Heart left ventricle (tissue), 13 donors: Measurements from ENCODE around the gene SH3PXD2A.

Experiments used
- CTCF ChIP-seq, 12 donors: fragments of 200-600 bp; sonication (generic) in 4 of 12; IDR thresholded peaks; one replicate each; pipeline versions ENCODE4 v1.5.0 to v1.8.0; 2018 to 2022; ENCODE audit warnings: antibody characterized with exemption in 12 of 12, mild to moderate bottlenecking in 5 of 12
- POLR2A ChIP-seq, 2 donors: fragments of 450-650 bp; IDR thresholded peaks; one replicate each; pipeline ENCODE4 v1.6.1; 2017; ENCODE audit warnings: antibody characterized with exemption in 2 of 2, mild to moderate bottlenecking in 2 of 2, moderate library complexity in 2 of 2
- donor health status: ischemic (EF 13 %, LVEDD 7.1; RV severe dilation, severe dysfunction).
- donor health status: DM: no; HTN: yes; CAD: no.
- donor health status: DM: no; HTN: no; CAD: no.
- donor health status: ischemic (EF 25% LVEDD 6.9; RV normal size, moderate dysfunction).
- donor health status: ischemic (EF 25% LVEDD 5.7; RV mildly dilated, moderate dysfunction).
- donor health status: ischemic (EF 35%, LVEDD 5.7; RV mildly dilated, moderate dysfunction).
- donor health status: nonischemic (EF 11% LVEDD 7.7; RV severe dilation, severe dysfunction).
- donor health status: DM: yes; HTN: yes; CAD: no.
- donor health status: PGD.
- donor health status: ischemic (EF 29% LVEDD 5.4; RV normal size, mild dysfunction).
- donor health status: nonischemic (EF 23%, LVEDD 6.1; RV moderate dilation, normal function).

GRCh38 chr10:103742824-103743223 is 112.6 kb downstream of the SH3PXD2A start:
- TF ChIP-seq POLR2A (IDR thresholded peaks at IDR 0.05) (no peak), CTCF (IDR thresholded peaks at IDR 0.05) (no peak)
